Skin epidermis (tissue), 12 donors: ENCODE measurements around the gene TARDBP.
"Not testable (repeated sequence)": the region's sequence is repeated elsewhere in the genome, so short reads cannot be mapped to it uniquely, and the experiment has no call there.

Experiments used
- H3K27ac ChIP-seq, 21 experiments: fragments of 200-600 bp; sonication (generic) in 11 of 21; one replicate each; pipeline ENCODE4 v1.5.0; 2020; ENCODE audit warnings: mild to moderate bottlenecking in 3 of 21, inconsistent platforms in 2 of 21, moderate library complexity in 2 of 21
- H3K4me3 ChIP-seq, 7 experiments: fragments of 200-600 bp; sonication (generic) in 2 of 7; one replicate each; pipeline ENCODE4 v1.5.0; 2020; ENCODE audit warnings: inconsistent platforms in 2 of 7, mild to moderate bottlenecking in 2 of 7, moderate library complexity in 1 of 7

The TARDBP gene

DNA sequence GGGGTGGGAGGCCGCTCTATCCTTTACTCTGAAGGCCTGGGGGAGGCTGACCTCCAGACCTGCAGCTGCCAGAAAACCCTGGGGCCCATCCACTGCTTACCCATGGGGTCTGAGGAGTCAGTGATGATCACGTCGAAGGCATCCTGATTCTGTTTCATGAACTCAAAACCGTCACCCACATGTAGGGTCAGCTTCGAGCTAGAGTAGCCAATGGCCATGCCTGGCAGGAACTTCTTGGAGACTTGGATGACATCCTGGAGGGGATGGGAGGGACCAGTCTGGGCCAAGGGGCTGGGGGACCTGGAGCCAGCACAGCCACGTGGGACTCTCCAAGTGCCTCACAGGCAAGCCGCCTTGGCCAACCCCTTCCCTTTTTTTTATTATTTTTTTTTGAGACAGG lies 44.0 kb downstream of the TARDBP start:
- no peak overlapping the region for H3K27ac ChIP-seq

DNA sequence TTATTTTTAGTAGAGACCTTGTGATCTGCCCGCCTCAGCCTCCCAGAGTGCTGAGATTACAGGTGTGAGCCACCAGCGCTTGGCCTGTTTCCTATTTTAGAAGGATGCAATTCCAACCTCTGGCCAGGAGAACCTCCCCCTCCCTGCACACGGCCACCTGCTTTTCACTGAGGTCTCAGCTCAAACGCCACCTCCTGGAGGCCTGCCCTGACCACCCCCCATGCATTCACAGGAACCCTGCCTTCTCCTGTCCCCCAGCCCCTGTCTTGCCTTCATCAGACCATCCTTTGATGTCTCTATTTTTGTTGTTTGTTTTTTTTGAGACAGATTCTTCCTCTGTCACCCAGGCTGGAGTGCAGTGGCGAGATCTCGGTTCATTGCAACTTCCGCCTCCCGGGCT lies 45.0 kb downstream of the TARDBP start:
- Histone ChIP-seq H3K4me3 (no peak overlapping the region), H3K27ac (no peak overlapping the region)

More for the DNA sequence above, 44.0 kb downstream of the TARDBP start:
- no peak overlapping the region for H3K4me3 ChIP-seq

DNA sequence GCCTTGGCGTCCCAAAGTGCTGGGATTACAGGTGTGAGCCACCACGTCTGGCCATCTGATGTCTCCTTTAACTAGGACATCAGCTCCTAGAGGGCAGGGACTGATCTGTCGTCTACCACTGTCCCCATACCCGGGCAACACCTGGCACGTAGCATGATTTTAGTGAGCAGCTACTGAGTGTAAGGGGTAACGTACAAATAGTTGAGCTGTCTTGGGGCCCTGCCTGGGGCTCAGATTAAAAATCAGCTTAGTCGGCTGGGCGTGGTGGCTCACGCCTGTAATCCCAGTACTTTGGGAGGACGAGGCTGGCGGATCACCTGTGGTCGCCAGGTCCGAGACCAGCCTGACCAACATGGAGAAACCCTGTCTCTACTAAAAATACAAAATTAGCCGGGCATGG lies 45.6 kb downstream of the TARDBP start:
- Histone ChIP-seq H3K4me3 (peak overlapping the region in 2 of 7 experiments; percentile 77 to 93), H3K27ac (no peak overlapping the region)

DNA sequence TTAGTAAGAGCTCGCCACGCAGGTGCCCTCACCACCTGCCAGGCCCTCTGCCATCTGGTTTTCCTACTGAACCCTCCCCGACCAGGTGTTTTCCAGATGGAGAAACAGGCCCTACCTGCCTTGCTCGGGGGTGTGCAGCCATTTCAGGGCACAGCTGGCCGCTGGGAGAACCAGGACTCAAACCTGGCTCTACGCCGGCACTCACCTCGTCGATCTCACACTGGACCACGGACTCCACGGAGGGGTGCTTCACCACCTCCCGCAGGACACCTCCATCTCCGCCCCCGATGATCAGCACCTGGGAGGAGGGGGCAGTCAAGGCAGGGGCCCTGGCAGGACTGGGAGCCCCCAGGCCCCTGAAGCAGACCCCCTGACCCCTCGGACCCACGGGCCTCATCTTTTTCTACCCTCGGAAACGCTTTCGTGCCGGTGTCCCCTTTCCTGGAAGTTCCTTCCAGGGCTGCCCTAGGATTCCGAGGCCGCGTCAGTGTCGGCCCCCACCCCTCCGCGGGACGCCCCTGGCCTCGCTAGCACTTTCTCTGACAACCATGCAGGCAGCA lies 46.2 kb downstream of the TARDBP start:
- Histone ChIP-seq H3K4me3 (peak overlapping the region; percentile 77 to 97 (median 91)), H3K27ac (peak overlapping the region in 19 of 21 experiments; percentile 53 to 91 (median 81))

DNA sequence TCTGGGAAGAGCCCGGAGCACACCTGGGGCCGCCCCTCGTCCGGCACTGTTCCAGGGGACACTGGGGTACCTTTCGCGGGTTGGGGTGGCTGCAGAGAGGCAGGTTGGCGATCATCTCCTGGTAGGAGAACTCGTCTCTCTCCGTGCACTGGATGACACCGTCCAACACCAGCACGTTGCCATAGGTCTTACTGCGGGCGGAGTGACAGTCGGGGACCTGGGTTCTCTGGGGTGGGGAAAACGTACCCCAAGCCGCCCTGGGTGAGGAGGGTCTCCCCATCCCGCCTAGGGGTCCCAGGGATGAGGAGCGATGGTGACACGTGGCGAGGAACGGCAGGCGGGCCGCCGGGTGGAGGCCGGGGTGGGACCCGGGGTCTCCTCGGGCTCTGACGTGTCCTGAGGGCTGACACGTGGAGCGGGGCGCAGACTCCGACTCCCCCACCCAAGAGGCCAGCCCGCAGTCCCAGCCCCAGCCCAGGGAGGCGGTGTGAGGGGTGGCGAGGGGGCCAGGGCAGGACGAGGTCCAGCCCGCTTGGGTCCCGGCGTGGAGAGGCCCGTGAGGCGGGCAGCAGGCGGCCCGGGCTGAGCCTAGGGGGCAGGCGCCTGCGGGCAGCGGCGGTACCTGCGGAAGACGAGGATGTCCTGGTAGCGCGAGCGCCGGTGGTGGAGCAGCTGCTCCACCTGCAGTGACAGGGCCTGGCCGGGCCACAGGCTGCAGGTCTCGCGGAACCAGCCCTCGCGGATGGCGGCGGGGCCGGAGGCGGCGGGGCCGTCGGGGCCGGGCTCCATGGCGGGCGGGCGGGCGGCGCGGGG lies 46.9 kb downstream of the TARDBP start:
- H3K4me3 ChIP-seq, result peak overlapping the region; percentile 77 to 97 (median 91)
- peak overlapping the region; percentile 57 to 91 (median 81) for H3K27ac ChIP-seq

DNA sequence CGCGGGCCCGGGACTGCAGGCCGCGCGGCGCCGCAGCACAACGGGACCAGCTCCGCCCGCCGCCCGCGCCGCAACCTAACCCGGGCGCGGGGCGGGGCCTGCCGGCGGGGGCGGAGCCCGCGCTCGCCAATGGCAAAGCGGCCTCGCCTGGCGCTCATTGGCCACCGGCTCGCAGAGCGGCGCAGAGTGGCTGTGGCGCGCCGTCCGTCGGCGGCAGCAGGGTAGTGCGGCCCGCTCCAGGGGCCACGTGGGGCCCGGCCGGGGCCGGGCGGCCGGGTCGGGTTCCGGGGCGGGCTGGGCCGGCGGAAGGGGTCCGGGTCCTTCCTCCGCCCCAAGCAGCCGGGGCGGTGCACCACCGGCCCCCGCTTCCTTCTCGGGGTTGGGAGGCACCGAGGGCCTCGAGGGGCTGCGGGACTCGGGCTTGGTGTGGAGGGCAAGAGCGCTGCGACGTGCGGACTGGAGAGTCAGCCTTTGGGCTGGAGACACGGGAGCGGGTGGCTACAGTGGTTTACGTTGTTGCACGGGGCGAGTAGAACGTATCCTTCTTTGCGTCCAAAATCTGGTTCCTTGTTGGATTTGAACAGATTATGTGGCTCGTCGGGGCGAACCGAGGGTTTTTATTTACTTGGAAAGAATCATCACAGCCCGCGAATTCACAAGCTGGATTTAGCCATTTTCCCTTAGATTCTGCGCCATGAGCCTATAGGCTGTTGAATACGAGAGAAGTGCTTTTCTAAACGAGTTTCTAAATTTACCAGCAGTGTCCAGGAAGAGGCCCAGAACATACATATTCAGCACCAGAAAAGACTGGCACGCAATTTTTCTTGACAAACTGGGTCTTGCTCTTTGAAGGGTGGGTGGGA lies 47.7 kb downstream of the TARDBP start, which contains the start of gene SRM:
Gene SRM, minus strand, starts transcription at position 51 of the 863 bp plus-strand sequence. CDS start 75 bp downstream, outside the sequence.
- peak within 1 kb of the TSS; percentile 57 to 91 (median 85) for H3K27ac ChIP-seq
- H3K4me3 ChIP-seq, result peak within 1 kb of the TSS; percentile 77 to 97 (median 91)

DNA sequence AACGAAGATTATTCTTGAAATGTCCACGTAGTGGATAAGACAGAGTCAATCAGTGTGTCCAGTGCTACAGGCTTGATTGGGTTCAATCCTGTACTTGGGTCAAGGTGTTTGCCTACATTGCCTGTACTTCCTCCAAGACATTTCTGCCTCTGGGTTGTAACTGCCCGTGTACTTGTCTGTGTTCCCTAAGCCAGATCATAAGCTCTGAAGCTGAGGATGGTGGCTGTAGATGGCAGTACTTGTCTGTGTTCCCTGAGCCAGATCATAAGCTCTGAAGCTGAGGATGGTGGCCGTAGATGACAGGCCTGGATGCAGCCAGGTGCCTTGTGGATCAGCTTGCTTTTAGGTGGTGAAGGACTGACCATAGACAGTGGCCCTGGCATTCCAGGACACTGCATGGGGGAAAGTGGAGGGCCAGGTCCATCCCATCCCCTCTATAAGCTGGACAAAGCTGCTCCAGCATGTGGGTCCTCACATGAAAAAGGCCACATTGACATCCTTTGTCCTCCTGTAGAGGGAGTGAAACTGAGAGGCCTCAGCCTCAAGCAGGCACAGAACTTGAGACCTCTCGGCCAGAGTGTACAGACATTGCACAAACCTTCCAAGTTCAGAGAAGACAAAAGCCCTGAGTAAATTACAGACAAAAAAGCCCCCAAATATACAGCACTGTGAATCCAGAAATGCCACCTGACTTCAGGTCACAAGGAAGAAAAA lies 49.4 kb downstream of the TARDBP start:
- Histone ChIP-seq H3K27ac (peak overlapping the region in 4 of 21 experiments; percentile 71 to 87 (median 84)), H3K4me3 (no peak overlapping the region)

DNA sequence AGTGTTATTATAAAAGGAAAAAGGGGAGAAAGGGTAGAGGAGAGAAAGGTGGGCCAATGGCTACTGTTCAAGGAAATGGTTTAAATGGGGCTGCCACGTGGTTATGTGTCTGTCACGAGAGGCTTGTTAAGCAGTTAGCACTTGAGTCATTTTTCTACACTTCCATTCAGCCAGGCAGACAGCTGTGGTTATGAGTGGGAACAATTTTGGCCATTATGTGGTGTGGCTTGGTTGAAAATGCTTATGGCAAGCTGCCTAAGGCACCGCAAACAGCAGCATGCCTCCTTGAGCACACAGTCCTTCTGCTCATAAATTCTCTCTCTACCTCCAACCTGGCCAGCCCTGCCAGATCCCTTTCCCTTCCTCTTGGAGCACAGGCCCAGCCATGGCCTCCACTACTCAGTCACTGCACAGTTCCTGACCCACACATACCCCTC lies 50.5 kb downstream of the TARDBP start:
- no peak overlapping the region for H3K27ac ChIP-seq
- H3K4me3 ChIP-seq, result no peak overlapping the region

DNA sequence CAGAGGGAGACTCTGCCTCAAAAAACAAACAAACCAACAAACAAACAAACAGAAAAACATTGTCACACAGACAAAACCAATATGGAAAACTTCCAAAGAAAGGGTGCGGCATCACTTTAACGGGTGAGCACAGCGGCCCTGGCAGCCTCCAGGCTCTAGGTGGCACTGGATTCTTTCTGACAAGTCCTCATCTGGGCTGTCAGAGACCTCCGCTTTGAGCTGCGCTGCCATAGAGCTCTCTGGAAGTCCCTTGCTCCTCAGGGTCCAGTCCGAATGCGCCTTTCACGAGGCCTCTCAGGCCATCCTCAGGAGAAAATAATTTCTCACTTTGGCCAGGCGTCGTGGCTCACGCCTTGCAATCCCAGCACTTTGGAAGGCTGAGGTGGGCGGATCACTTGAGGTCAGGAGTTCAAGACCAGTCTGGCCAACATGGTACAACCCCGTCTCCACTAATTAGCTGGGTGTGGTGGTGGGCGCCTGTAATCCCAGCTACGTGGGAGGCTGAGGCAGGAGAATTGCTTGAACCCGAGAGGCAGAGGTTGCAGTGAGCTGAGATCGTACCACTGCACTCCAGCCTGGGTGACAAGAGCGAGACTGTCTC lies 51.6 kb downstream of the TARDBP start:
- H3K4me3 ChIP-seq, H3K27ac ChIP-seq: not testable (repeated sequence)

DNA sequence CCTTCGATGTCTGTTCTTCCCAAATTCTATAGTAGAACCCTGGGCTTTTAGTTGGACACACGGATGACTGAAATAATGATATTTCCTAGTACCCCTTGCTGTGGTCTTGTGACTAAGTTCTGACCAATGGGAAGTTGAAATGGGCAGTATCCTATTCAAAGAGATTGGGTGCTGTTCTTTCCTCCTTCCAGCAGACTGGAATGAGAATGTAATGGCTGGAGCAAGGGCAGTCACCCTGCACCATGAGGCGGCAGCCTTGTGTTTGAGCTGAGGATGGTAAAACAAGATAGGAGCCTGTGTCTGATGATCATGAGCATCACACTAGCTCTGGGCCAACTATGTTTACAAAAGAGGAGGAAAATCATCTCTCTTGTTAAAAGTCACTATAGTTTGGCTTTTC lies 52.5 kb downstream of the TARDBP start:
- H3K27ac ChIP-seq, result no peak overlapping the region
- H3K4me3 ChIP-seq, result no peak overlapping the region

DNA sequence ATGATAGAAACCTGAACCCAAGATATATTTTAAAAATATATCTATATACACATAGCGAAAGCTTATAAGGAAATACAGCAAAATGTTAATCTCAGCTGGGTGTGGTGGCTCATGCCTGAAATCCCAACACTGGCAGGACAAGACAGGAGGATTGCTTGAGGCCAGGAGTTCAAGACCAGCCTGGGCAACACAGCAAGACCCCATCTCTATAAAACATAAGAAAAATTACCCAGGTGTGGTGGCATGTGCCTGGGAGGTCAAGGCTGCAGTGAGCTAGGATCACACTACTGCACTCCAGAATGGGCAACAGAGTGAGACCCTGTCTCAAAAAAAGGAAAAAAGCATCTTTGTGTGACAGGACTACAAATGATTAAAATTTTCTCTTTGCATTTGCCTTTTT lies 53.3 kb downstream of the TARDBP start:
- no peak overlapping the region for H3K4me3 ChIP-seq
- no peak overlapping the region for H3K27ac ChIP-seq

DNA sequence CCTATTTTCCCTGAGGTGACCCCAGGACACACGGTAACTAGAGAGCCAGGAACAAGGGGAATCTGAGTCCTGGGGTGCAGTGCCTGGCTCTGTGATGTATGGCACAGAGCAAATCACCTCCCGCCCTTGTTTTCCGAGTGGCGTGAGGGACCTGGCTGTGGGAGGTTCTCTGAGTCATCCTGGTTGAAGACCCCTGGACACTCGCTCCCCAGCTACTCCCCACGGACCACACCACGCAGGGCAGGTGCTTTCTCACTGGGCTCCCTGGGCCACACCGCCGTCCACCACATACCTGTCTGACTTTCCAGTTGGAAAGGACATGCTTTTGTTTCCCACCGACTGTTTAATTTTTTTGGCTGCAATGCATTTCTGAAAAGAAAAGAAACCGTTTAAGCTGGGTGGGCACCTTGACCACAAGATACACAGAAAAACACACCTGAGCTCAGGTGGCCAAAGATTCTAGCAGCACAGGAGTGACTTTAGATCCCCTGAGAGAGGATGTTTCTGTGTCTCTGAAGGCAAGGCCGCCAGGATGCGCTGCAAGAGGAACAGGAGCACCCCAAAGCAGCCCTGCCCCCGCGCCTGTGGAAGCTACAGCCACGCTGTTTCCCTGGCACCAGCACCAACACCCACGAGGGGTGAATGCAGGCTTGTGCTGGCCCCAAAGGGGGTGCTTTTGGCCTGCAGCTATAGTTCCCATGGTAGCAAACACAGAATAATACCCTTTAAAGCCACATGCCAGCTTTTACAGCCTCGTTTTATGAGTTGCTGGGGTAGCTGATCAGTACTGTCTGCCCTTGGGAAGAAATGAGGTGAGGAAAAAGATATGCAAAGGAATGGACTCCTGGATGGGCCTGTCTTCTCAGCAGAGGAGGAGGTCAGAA lies 55.5 kb downstream of the TARDBP start:
- Histone ChIP-seq H3K27ac (peak overlapping the region in 1 of 21 experiments; percentile 39), H3K4me3 (no peak overlapping the region)

DNA sequence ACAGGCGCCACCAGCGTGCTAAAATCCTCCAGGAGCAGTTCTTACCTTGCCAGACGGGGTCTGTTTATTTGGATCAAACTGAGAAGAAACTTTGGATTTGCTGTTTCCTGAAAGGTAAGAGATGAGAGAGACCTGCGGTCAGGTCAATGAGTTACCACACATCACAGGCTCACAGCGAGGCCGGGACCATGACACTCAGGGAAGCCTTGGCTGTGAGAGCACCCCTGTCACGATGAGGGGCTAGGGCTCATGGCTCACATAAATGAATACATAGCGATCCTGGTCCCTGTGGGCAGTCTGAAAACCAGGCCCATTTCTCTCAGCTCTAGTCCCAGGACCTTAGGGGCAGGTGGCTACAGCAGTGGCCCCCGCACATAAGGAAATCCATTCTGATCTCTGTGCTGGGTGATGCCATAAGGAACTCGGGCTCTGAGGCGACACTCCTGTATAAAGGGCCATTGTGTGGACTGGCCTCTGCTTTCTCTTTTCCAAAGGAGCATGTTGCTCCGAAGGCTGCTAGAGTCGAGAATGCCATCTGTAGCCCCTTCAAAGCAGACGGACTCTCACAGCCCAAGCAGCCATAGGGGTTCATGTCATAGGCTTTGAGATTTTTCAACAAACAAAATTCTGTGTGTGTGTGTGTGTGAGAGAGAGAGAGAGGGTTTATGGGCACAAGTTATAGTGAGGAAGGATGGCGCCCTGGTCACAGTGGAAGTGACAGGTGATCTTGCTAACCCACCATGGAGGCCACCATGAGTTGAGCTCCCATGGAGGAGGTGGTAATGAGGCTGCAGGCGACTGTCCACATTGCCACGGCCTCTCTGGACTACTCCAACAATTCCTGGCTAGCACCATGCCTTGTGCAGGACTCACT lies 56.4 kb downstream of the TARDBP start:
- Histone ChIP-seq H3K4me3 (no peak overlapping the region), H3K27ac (peak overlapping the region in 3 of 21 experiments; percentile 3 to 39 (median 30))

DNA sequence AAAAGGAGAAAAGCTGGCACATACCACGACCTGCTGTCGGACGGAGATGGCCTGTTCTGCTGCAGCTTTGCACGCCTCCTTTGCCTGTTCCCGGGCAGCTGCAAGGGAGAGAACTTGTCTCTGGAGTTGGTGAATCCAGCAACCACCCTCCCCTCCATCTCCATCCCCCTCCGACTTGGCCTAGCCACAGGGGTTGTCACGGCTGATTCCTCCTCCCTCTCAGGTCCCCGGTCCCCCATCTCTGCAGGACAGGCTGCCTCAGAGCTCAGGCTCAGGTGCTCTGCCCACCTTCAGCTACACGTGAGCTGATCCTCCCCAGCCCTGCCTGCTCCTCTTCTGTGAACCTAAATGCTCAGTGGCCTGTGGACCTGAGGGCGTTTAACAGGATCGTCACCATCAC lies 58.4 kb downstream of the TARDBP start:
- no peak overlapping the region for H3K4me3 ChIP-seq
- no peak overlapping the region for H3K27ac ChIP-seq

DNA sequence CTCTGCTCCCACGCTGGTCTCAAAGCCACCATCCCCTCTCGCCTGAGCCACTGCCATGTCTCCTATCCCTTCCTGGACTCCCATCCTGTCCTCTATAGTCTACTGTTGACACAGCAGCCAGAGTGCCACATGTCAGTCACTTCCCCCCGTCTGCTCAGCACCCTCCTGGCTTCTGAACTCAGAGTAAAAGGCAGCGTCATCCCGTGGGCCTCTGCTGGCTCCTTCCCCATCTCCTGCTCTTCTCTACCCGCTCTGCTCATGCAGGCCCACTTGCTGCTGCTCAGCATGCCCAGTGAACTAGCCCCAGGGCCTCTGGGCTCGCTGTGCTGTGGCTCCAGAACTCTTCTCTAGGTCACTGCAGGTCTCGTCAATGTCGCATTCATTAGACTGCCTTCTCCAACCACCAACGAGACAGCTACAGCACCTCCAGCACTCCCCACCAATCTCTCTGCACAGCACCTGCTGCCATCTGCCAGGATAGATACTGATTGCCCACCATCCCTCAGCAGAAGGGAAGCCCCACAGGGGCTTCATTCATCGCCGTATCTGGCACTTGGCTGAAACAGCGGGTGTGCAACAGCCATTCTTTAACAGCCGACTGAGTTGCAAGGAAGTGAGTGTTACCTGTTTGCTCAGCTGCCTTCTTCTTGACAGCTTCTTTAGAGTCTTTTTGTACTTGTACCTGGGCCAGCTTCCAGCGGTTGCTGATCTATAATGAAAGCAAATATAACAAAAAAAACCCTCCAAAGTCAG lies 59.2 kb downstream of the TARDBP start:
- no peak overlapping the region for H3K4me3 ChIP-seq
- H3K27ac ChIP-seq, result no peak overlapping the region

DNA sequence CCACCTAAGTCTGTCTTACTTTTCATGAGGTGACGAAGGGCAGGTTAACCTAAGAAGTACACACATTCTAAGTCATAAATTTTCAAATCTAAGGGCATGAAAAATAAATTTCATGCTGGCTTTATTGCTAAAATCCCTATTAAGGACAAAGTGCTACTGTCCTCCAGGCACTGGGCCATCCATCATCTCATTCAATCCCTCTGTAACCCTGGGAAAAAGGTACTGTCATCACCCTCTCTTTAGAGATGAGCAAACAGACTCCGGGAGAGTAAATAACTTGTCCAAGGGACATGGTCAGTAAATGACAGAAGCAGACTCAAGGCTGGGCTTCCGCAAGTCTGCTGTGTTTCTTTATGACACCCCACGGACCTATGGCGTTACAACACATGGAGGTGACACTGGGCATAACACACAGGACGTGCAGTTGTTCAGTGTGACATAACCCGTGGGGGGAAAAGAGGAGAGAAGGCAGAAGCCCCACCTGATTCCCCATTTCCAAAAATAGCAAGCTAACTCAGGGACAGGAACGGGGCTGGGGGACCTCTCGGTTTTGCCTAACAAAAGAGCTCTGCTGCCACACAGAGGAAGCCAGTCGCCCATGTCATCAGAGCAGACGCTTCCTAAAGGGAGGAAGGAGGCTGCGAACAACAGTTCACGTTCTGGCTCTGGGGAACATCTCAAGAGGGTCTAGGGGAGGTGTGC lies 59.9 kb downstream of the TARDBP start:
- no peak overlapping the region for H3K27ac ChIP-seq
- no peak overlapping the region for H3K4me3 ChIP-seq
